Neural progenitor cell (in vitro differentiated cells): Measurements from ENCODE around the gene MRPS14. TPM values are rescaled to one million over a fixed set of nuclear protein-coding genes. Genes with fewer than 3 reads are reported as not detected.

Experiments
- DNase-seq: peaks from one replicate; pipeline ENCODE4 v3.0.0-alpha.2; 2016; ENCODE audit warnings: low spot score
- H2AFZ ChIP-seq: fragments of 200-600 bp; sonication (generic); replicated peaks from 2 replicates; pipeline ENCODE4 v1.6.1; 2016; ENCODE audit warnings: antibody characterized with exemption
- H3F3A ChIP-seq: fragments of 200-600 bp; sonication (generic); 2 replicates; pipeline ENCODE4 v1.6.1; 2016; ENCODE audit warnings: antibody characterized with exemption, low read depth
- H3K27ac ChIP-seq: fragments of 200-600 bp; sonication (generic); 2 replicates; pipeline ENCODE4 v1.5.1; 2016; ENCODE audit warnings: mild to moderate bottlenecking
- H3K27me3 ChIP-seq: fragments of 200-600 bp; sonication (generic); 2 replicates; pipeline ENCODE4 v1.6.1; 2016; ENCODE audit warnings: mild to moderate bottlenecking, moderate library complexity
- H3K36me3 ChIP-seq: fragments of 200-600 bp; sonication (generic); 2 replicates; pipeline ENCODE4 v1.5.1; 2016
- H3K4me1 ChIP-seq: fragments of 200-600 bp; sonication (generic); 2 replicates; pipeline ENCODE4 v1.6.1; 2016; ENCODE audit warnings: mixed run types
- H3K4me2 ChIP-seq: fragments of 200-600 bp; sonication (generic); 2 replicates; pipeline ENCODE4 v1.6.1; 2016
- H3K4me3 ChIP-seq: fragments of 200-600 bp; sonication (generic); 2 replicates; pipeline ENCODE4 v1.5.1; 2016
- H3K79me2 ChIP-seq: fragments of 200-600 bp; sonication (generic); 2 replicates; pipeline ENCODE4 v1.6.1; 2016; ENCODE audit warnings: low read depth
- H3K9ac ChIP-seq: fragments of 200-600 bp; sonication (generic); 2 replicates; pipeline ENCODE4 v1.6.1; 2016
- H3K9me3 ChIP-seq: fragments of 200-600 bp; sonication (generic); 2 replicates; pipeline ENCODE4 v1.5.1; 2016; ENCODE audit warnings: low read depth
- H4K20me1 ChIP-seq: fragments of 200-600 bp; sonication (generic); 2 replicates; pipeline ENCODE4 v1.6.1; 2016; ENCODE audit warnings: low read depth
- H3K27ac Mint-ChIP-seq: 3 replicates; pipeline ENCODE4 v1.8.0; 2021; ENCODE audit warnings: mixed read lengths
- H3K27me3 Mint-ChIP-seq: 2 replicates; pipeline ENCODE4 v1.8.0; 2022; ENCODE audit warnings: low read depth, mild to moderate bottlenecking, inconsistent platforms, moderate library complexity, mixed read lengths; ENCODE audit not compliant: insufficient read depth
- H3K36me3 Mint-ChIP-seq: 3 replicates; pipeline ENCODE4 v1.8.0; 2021; ENCODE audit warnings: mixed read lengths
- H3K4me1 Mint-ChIP-seq: 3 replicates; pipeline ENCODE4 v1.8.0; 2021; ENCODE audit warnings: mixed read lengths
- H3K4me3 Mint-ChIP-seq: 3 replicates; pipeline ENCODE4 v1.8.0; 2021; ENCODE audit warnings: mild to moderate bottlenecking, moderate library complexity, mixed read lengths
- H3K9me3 Mint-ChIP-seq: 3 replicates; pipeline ENCODE4 v1.8.0; 2020; ENCODE audit warnings: mixed read lengths
- EZH2 ChIP-seq: fragments of 200-600 bp; sonication (generic); IDR thresholded peaks from 2 replicates; pipeline ENCODE4 v1.6.1; 2017; ENCODE audit warnings: antibody characterized with exemption, mild to moderate bottlenecking, moderate library complexity
- EZH2phosphoT487 ChIP-seq: fragments of 200-600 bp; sonication (generic); IDR thresholded peaks from 2 replicates; pipeline ENCODE4 v1.6.1; 2017; ENCODE audit warnings: antibody characterized with exemption
- total RNA-seq: library from RNA; depleted of rRNA; stranded (reverse); fragments of >200 nt; gene quantifications from 2 replicates; pipeline ENCODE4 v1.2.3, GENCODE V29; 2015; ENCODE audit warnings: low replicate concordance
- TF ChIP-seq, protein P1 (sequence below): fragments of 200-600 bp; sonication (generic); IDR thresholded peaks from 2 replicates; pipeline ENCODE4 v1.5.1; 2017; ENCODE audit warnings: antibody characterized with exemption, mild to moderate bottlenecking

MRPS14 gene
- total RNA-seq, 1 donor from 2014 or later, result 35.1 TPM

DNA sequence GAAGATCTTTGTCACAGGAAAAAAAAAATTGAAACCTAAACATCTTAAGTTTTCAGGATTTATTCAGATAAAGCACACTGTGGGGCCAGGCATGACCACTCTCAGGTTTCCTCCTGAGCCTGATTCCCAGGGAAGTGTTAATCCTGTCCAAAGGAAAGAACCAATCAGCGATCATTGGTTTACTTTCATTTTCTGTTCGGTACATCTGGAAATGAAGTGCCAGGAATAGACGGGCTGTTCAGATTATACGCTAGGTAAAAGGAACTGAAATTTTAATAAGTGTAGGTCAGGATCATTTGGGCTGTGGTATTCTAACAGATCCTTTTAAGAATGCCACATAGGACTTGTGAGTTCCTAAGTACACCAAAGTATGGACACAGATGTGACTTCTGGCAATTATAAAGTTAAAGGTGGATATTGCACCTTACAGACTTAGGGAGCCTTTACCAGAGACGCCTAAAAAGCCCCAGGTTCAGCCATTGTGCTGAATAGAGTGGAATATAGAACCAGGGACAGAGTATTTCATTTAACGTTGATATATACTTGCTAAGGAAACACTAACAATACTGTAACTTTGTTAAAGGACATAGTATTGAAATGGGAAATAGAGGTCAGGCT is 32.7 kb downstream of the MRPS14 start:
- no peaks in the 10 kb centered on the region for H3K27me3 Mint-ChIP-seq

GRCh38 chr1:174989536-174990220 is 33.5 kb downstream of the MRPS14 start:
- Histone ChIP-seq H2AFZ (no peak overlapping the region), H3K27ac (no peak overlapping the region), H4K20me1 (no peaks in the 10 kb centered on the region), H3K9me3 (no peaks in the 10 kb centered on the region), H3K27me3 (no peaks in the 10 kb centered on the region), H3K36me3 (no peaks in the 10 kb centered on the region), H3K4me1 (no peaks in the 10 kb centered on the region), H3K4me2 (no peak overlapping the region), H3F3A (peaks cover 4% of the 10 kb centered on the region), H3K4me3 (no peak overlapping the region), H3K9ac (no peak overlapping the region), H3K79me2 (no peaks in the 10 kb centered on the region)
- no peak overlapping the region for H3K27ac Mint-ChIP-seq
- TF ChIP-seq, protein P1, sequence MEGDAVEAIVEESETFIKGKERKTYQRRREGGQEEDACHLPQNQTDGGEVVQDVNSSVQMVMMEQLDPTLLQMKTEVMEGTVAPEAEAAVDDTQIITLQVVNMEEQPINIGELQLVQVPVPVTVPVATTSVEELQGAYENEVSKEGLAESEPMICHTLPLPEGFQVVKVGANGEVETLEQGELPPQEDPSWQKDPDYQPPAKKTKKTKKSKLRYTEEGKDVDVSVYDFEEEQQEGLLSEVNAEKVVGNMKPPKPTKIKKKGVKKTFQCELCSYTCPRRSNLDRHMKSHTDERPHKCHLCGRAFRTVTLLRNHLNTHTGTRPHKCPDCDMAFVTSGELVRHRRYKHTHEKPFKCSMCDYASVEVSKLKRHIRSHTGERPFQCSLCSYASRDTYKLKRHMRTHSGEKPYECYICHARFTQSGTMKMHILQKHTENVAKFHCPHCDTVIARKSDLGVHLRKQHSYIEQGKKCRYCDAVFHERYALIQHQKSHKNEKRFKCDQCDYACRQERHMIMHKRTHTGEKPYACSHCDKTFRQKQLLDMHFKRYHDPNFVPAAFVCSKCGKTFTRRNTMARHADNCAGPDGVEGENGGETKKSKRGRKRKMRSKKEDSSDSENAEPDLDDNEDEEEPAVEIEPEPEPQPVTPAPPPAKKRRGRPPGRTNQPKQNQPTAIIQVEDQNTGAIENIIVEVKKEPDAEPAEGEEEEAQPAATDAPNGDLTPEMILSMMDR, result no peak
- TF ChIP-seq EZH2phosphoT487 (no peak), EZH2 (no peak)
- no peak for DNase-seq
- no peak overlapping the region for H3K4me3 Mint-ChIP-seq
- no peaks in the 10 kb centered on the region for H3K4me1 Mint-ChIP-seq
- H3K36me3 Mint-ChIP-seq, result peaks cover 2% of the 10 kb centered on the region
- no peaks in the 10 kb centered on the region for H3K27me3 Mint-ChIP-seq
- no peaks in the 10 kb centered on the region for H3K9me3 Mint-ChIP-seq

More for the DNA sequence above, 32.7 kb downstream of the MRPS14 start:
- peaks cover 4% of the 10 kb centered on the region for H3F3A ChIP-seq
- no peak overlapping the region for H3K4me2 ChIP-seq
- no peaks in the 10 kb centered on the region for H3K36me3 ChIP-seq
- no peak overlapping the region for H3K9ac ChIP-seq
- no peaks in the 10 kb centered on the region for H3K79me2 ChIP-seq
- peaks cover 2% of the 10 kb centered on the region for H3K36me3 Mint-ChIP-seq
- DNase-seq, result no peak
- H3K27me3 ChIP-seq, result no peaks in the 10 kb centered on the region
- H3K9me3 Mint-ChIP-seq, result no peaks in the 10 kb centered on the region
- TF ChIP-seq, protein P1, result no peak
- no peak for TF ChIP-seq EZH2
- TF ChIP-seq EZH2phosphoT487, result no peak
- no peaks in the 10 kb centered on the region for H3K4me1 ChIP-seq
- H2AFZ ChIP-seq, result no peak overlapping the region
- no peaks in the 10 kb centered on the region for H3K4me1 Mint-ChIP-seq
- no peak overlapping the region for H3K27ac ChIP-seq
- H3K27ac Mint-ChIP-seq, result no peak overlapping the region
- H3K4me3 Mint-ChIP-seq, result no peak overlapping the region
- no peak overlapping the region for H3K4me3 ChIP-seq
- no peaks in the 10 kb centered on the region for H4K20me1 ChIP-seq
- H3K9me3 ChIP-seq, result no peaks in the 10 kb centered on the region

GRCh38 chr1:174988986-174989385 is 34.2 kb downstream of the MRPS14 start:
- peaks cover 4% of the 10 kb centered on the region for H3F3A ChIP-seq
- no peaks in the 10 kb centered on the region for H3K36me3 ChIP-seq
- H3K27ac Mint-ChIP-seq, result no peak overlapping the region
- H3K36me3 Mint-ChIP-seq, result peaks cover 2% of the 10 kb centered on the region
- H2AFZ ChIP-seq, result no peak overlapping the region
- H3K4me2 ChIP-seq, result no peak overlapping the region
- no peak for DNase-seq
- no peaks in the 10 kb centered on the region for H3K4me1 Mint-ChIP-seq
- H3K9me3 Mint-ChIP-seq, result no peaks in the 10 kb centered on the region
- H3K9ac ChIP-seq, result no peak overlapping the region
- no peak for TF ChIP-seq EZH2
- TF ChIP-seq, protein P1, result no peak
- TF ChIP-seq EZH2phosphoT487, result no peak
- H3K27me3 Mint-ChIP-seq, result no peaks in the 10 kb centered on the region
- H3K9me3 ChIP-seq, result no peaks in the 10 kb centered on the region
- no peaks in the 10 kb centered on the region for H4K20me1 ChIP-seq
- no peaks in the 10 kb centered on the region for H3K79me2 ChIP-seq
- H3K4me3 ChIP-seq, result no peak overlapping the region
- no peak overlapping the region for H3K27ac ChIP-seq
- no peaks in the 10 kb centered on the region for H3K4me1 ChIP-seq
- no peak overlapping the region for H3K4me3 Mint-ChIP-seq
- H3K27me3 ChIP-seq, result no peaks in the 10 kb centered on the region
